Vagina (tissue), 2 donors: ENCODE measurements around the gene MED28.

Experiments used
- POLR2A ChIP-seq, 2 donors: fragments of 450-650 bp; IDR thresholded peaks; one replicate each; pipeline ENCODE4 v1.6.1; 2017; ENCODE audit warnings: antibody characterized with exemption in 2 of 2, mild to moderate bottlenecking in 2 of 2, moderate library complexity in 2 of 2
- TF ChIP-seq, protein P1 (sequence below), 3 experiments: fragments of 450-650 bp in 2 of 3; fragments of 200-600 bp in 1 of 3; sonication (generic) in 1 of 3; IDR thresholded peaks; one replicate each; pipeline ENCODE4 v1.5.1; 2017 to 2019; ENCODE audit warnings: antibody characterized with exemption in 3 of 3, mild to moderate bottlenecking in 2 of 3, moderate library complexity in 2 of 3

DNA sequence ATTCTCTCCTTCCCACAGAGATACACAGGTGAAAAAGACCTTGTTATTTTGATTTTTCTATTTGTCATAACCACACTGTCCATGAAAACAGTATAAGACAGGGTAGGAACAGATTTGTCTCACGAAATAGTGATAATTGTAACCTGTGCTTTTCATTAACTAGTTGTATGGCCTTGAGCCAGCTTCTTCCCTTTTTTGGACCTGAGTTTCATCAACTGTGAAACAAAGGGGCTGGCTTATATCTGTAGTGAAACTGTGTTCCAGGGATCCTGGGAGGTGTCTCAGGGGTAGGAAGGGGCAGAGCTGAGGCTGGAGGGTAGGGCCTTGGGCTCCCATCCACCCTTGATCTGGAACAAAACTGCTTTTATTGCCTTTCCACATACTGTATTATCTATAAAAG is 50.9 kb downstream of the MED28 start:
- TF ChIP-seq POLR2A (IDR thresholded peaks at IDR 0.05): no peak
- TF ChIP-seq, protein P1, sequence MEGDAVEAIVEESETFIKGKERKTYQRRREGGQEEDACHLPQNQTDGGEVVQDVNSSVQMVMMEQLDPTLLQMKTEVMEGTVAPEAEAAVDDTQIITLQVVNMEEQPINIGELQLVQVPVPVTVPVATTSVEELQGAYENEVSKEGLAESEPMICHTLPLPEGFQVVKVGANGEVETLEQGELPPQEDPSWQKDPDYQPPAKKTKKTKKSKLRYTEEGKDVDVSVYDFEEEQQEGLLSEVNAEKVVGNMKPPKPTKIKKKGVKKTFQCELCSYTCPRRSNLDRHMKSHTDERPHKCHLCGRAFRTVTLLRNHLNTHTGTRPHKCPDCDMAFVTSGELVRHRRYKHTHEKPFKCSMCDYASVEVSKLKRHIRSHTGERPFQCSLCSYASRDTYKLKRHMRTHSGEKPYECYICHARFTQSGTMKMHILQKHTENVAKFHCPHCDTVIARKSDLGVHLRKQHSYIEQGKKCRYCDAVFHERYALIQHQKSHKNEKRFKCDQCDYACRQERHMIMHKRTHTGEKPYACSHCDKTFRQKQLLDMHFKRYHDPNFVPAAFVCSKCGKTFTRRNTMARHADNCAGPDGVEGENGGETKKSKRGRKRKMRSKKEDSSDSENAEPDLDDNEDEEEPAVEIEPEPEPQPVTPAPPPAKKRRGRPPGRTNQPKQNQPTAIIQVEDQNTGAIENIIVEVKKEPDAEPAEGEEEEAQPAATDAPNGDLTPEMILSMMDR (IDR thresholded peaks at IDR 0.05): no peak
